Measurements from ENCODE around the gene NPAS2. TPM values are rescaled to one million over a fixed set of nuclear protein-coding genes. Genes with fewer than 3 reads are reported as not detected.

Gene NPAS2
- total RNA-seq, 2 donors from 2014 or later = 1.1 to 1.6 TPM

DNA sequence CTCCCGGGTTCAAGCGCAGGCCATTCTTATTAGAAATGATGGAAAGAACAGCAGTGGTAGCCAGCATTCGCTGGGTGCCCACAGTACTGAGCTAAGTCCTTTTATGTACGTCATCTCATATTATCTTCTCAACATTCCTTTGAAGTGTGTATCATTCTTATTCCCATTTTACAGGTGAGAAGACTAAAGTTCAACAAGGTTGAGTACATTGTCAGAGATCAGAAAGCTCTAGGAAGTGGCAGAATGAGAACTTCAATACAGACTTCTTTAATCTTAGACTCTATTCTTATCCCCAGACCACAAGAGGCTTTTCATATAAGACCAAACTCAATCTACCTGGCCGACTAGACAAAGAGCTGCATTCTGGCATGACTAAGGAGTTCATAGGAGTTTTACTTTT is 86.7 kb downstream of the NPAS2 start:
- no peaks in the 10 kb centered on the region for H3K4me1 ChIP-seq (ENCODE audit: control insufficient read depth, insufficient read depth, low read length)
- Mint-ChIP-seq H3K27me3 (ENCODE audit: insufficient read depth) (no peaks in the 10 kb centered on the region), H3K4me3 (no peak overlapping the region), H3K27ac (no peak overlapping the region), H3K9me3 (no peaks in the 10 kb centered on the region), H3K36me3 (ENCODE audit: low read depth) (no peaks in the 10 kb centered on the region), H3K4me1 (no peaks in the 10 kb centered on the region)
- H3K27me3 ChIP-seq (ENCODE audit: control insufficient read depth, insufficient read depth, low read length, poor library complexity, severe bottlenecking) = no peaks in the 10 kb centered on the region
- H3K36me3 ChIP-seq (ENCODE audit: control insufficient read depth, insufficient read depth, low read length) = no peaks in the 10 kb centered on the region
- TF ChIP-seq, protein P1, sequence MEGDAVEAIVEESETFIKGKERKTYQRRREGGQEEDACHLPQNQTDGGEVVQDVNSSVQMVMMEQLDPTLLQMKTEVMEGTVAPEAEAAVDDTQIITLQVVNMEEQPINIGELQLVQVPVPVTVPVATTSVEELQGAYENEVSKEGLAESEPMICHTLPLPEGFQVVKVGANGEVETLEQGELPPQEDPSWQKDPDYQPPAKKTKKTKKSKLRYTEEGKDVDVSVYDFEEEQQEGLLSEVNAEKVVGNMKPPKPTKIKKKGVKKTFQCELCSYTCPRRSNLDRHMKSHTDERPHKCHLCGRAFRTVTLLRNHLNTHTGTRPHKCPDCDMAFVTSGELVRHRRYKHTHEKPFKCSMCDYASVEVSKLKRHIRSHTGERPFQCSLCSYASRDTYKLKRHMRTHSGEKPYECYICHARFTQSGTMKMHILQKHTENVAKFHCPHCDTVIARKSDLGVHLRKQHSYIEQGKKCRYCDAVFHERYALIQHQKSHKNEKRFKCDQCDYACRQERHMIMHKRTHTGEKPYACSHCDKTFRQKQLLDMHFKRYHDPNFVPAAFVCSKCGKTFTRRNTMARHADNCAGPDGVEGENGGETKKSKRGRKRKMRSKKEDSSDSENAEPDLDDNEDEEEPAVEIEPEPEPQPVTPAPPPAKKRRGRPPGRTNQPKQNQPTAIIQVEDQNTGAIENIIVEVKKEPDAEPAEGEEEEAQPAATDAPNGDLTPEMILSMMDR (conservative IDR thresholded peaks at IDR 0.05) = no peak
- no peak overlapping the region for H3K27ac ChIP-seq (ENCODE audit: low read depth, low read length)
- DNase-seq = no peak
- H3K9ac ChIP-seq (ENCODE audit: extremely low read depth, low read length, poor library complexity, severe bottlenecking) = no peak overlapping the region
- no peaks in the 10 kb centered on the region for H3K9me3 ChIP-seq (ENCODE audit: control insufficient read depth, low read length)
- no peak overlapping the region for H3K4me3 ChIP-seq (ENCODE audit: low read length)
- 87 to 96% methylated on average over 2 to 5 of the region's 5 CpGs for WGBS, 2 experiments (ENCODE audit: insufficient coverage in 1 of 2, insufficient read length in 1 of 2)

DNA sequence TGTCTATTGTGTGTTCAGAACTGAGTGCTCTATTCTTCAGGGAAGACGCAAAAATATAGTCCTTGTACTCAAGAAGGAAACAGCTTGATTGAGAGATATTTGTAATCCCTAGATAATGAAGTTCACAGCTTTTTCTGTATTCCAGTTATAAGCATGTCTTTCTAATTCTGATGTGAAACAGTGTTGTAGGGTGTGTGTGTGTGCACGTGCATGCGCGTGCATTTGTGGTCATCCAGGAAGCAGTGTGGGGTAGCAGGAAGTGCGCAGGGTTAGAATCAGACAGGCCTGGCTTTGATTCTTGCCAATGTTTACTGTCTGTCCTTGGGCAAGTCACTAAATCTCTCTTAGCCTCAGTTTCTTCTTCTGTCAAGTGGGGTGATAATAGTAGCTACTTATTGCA is 87.9 kb downstream of the NPAS2 start:
- TF ChIP-seq, protein P1 (conservative IDR thresholded peaks at IDR 0.05) = no peak
- H3K27me3 ChIP-seq (ENCODE audit: control insufficient read depth, insufficient read depth, low read length, poor library complexity, severe bottlenecking) = no peaks in the 10 kb centered on the region
- Mint-ChIP-seq H3K4me1 (no peaks in the 10 kb centered on the region), H3K27me3 (ENCODE audit: insufficient read depth) (no peaks in the 10 kb centered on the region), H3K27ac (no peak overlapping the region), H3K36me3 (ENCODE audit: low read depth) (no peaks in the 10 kb centered on the region), H3K9me3 (no peaks in the 10 kb centered on the region), H3K4me3 (no peak overlapping the region)
- no peak overlapping the region for H3K27ac ChIP-seq (ENCODE audit: low read depth, low read length)
- H3K4me1 ChIP-seq (ENCODE audit: control insufficient read depth, insufficient read depth, low read length) = no peaks in the 10 kb centered on the region
- 94 to 100% methylated on average over 4 to 5 of the region's 5 CpGs for WGBS, 2 experiments (ENCODE audit: insufficient coverage in 1 of 2, insufficient read length in 1 of 2)
- no peaks in the 10 kb centered on the region for H3K36me3 ChIP-seq (ENCODE audit: control insufficient read depth, insufficient read depth, low read length)
- no peaks in the 10 kb centered on the region for H3K9me3 ChIP-seq (ENCODE audit: control insufficient read depth, low read length)
- H3K4me3 ChIP-seq (ENCODE audit: low read length) = no peak overlapping the region
- no peak for DNase-seq
- no peak overlapping the region for H3K9ac ChIP-seq (ENCODE audit: extremely low read depth, low read length, poor library complexity, severe bottlenecking)

DNA sequence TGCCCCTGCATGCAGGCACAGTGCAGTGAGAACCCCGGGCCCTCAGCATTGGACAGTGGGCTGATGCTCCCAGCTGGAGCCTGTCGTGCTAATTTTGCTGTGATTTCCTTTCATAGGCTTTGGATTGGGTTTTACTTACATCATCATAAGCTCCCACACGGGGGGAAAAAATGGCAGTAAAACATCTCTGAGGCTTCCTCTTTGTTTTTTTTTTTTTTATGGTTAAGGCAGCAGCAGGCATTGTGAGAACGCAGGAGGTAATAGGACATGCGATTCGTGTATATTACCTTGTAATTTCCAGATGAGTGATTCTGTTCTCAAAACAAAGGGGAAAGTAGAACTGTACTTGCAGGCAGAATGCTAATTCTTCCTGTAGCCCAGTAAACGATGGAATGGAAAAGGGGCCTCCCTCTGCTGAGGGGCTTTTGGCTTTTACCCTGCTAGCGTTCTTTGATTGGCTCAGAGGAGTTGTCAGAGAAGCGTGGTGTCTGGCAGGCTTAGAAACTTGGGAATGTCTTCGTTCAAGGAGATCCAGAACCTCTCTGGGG is 89.7 kb downstream of the NPAS2 start:
- Mint-ChIP-seq H3K27ac (no peak overlapping the region), H3K9me3 (no peaks in the 10 kb centered on the region), H3K4me3 (no peak overlapping the region)

More for the DNA sequence above, 89.7 kb downstream of the NPAS2 start:
- Mint-ChIP-seq H3K27me3 (ENCODE audit: insufficient read depth) (no peaks in the 10 kb centered on the region), H3K4me1 (no peaks in the 10 kb centered on the region), H3K36me3 (ENCODE audit: low read depth) (no peaks in the 10 kb centered on the region)
- no peak for DNase-seq
- TF ChIP-seq, protein P1 (conservative IDR thresholded peaks at IDR 0.05) = no peak
- no peaks in the 10 kb centered on the region for H3K4me1 ChIP-seq (ENCODE audit: control insufficient read depth, insufficient read depth, low read length)
- no peaks in the 10 kb centered on the region for H3K9me3 ChIP-seq (ENCODE audit: control insufficient read depth, low read length)
- 79 to 84% methylated on average over 8 to 10 of the region's 10 CpGs for WGBS, 2 experiments (ENCODE audit: insufficient coverage in 1 of 2, insufficient read length in 1 of 2)
- no peak overlapping the region for H3K9ac ChIP-seq (ENCODE audit: extremely low read depth, low read length, poor library complexity, severe bottlenecking)
- no peaks in the 10 kb centered on the region for H3K27me3 ChIP-seq (ENCODE audit: control insufficient read depth, insufficient read depth, low read length, poor library complexity, severe bottlenecking)
- peak overlapping the region; percentile 60 for H3K27ac ChIP-seq (ENCODE audit: low read depth, low read length)
- no peaks in the 10 kb centered on the region for H3K36me3 ChIP-seq (ENCODE audit: control insufficient read depth, insufficient read depth, low read length)
- no peak overlapping the region for H3K4me3 ChIP-seq (ENCODE audit: low read length)
